Gastroesophageal sphincter (tissue), 3 donors: Measurements from ENCODE around the gene SPEN.

Source experiments
- EP300 ChIP-seq: sonication (generic); formaldehyde crosslinking; IDR thresholded peaks from one replicate; pipeline ENCODE4 v1.6.1; 2017; ENCODE audit warnings: antibody characterized with exemption, mild to moderate bottlenecking
- POLR2A ChIP-seq, 2 donors: fragments of 450-650 bp; IDR thresholded peaks; one replicate each; pipeline ENCODE4 v1.6.1; 2017; ENCODE audit warnings: antibody characterized with exemption in 2 of 2, mild to moderate bottlenecking in 2 of 2, moderate library complexity in 1 of 2
- TF ChIP-seq, protein P1 (sequence below), 4 experiments: fragments of 200-600 bp in 2 of 4; fragments of 450-650 bp in 2 of 4; sonication (generic) in 1 of 4; IDR thresholded peaks; one replicate each; pipeline ENCODE4 v1.5.1; 2017 to 2019; ENCODE audit warnings: antibody characterized with exemption in 4 of 4, mild to moderate bottlenecking in 2 of 4, moderate library complexity in 2 of 4

DNA sequence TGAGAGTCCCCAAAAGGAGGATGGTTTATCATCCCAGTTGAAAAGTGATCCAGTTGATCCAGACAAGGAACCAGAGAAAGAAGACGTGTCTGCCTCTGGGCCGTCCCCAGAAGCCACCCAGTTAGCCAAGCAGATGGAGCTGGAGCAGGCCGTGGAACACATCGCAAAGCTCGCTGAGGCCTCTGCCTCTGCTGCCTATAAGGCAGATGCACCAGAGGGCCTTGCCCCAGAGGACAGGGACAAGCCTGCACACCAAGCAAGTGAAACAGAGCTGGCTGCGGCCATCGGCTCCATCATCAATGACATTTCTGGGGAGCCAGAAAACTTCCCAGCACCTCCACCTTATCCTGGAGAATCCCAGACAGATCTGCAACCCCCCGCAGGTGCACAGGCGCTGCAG lies 85.1 kb downstream of the SPEN start:
- TF ChIP-seq POLR2A (IDR thresholded peaks at IDR 0.05) (no peak), EP300 (no peak)
- TF ChIP-seq, protein P1, sequence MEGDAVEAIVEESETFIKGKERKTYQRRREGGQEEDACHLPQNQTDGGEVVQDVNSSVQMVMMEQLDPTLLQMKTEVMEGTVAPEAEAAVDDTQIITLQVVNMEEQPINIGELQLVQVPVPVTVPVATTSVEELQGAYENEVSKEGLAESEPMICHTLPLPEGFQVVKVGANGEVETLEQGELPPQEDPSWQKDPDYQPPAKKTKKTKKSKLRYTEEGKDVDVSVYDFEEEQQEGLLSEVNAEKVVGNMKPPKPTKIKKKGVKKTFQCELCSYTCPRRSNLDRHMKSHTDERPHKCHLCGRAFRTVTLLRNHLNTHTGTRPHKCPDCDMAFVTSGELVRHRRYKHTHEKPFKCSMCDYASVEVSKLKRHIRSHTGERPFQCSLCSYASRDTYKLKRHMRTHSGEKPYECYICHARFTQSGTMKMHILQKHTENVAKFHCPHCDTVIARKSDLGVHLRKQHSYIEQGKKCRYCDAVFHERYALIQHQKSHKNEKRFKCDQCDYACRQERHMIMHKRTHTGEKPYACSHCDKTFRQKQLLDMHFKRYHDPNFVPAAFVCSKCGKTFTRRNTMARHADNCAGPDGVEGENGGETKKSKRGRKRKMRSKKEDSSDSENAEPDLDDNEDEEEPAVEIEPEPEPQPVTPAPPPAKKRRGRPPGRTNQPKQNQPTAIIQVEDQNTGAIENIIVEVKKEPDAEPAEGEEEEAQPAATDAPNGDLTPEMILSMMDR (IDR thresholded peaks at IDR 0.05): no peak
